Neural progenitor cell (in vitro differentiated cells): ENCODE results near the gene TMEM154. TPM values are rescaled to one million over a fixed set of nuclear protein-coding genes. Genes with fewer than 3 reads are reported as not detected.

Source experiments
- DNase-seq: peaks from one replicate; pipeline ENCODE4 v3.0.0-alpha.2; 2016; ENCODE audit warnings: low spot score
- H2AFZ ChIP-seq: fragments of 200-600 bp; sonication (generic); replicated peaks from 2 replicates; pipeline ENCODE4 v1.6.1; 2016; ENCODE audit warnings: antibody characterized with exemption
- H3F3A ChIP-seq: fragments of 200-600 bp; sonication (generic); 2 replicates; pipeline ENCODE4 v1.6.1; 2016; ENCODE audit warnings: antibody characterized with exemption, low read depth
- H3K27ac ChIP-seq: fragments of 200-600 bp; sonication (generic); 2 replicates; pipeline ENCODE4 v1.5.1; 2016; ENCODE audit warnings: mild to moderate bottlenecking
- H3K27me3 ChIP-seq: fragments of 200-600 bp; sonication (generic); 2 replicates; pipeline ENCODE4 v1.6.1; 2016; ENCODE audit warnings: mild to moderate bottlenecking, moderate library complexity
- H3K36me3 ChIP-seq: fragments of 200-600 bp; sonication (generic); 2 replicates; pipeline ENCODE4 v1.5.1; 2016
- H3K4me1 ChIP-seq: fragments of 200-600 bp; sonication (generic); 2 replicates; pipeline ENCODE4 v1.6.1; 2016; ENCODE audit warnings: mixed run types
- H3K4me2 ChIP-seq: fragments of 200-600 bp; sonication (generic); 2 replicates; pipeline ENCODE4 v1.6.1; 2016
- H3K4me3 ChIP-seq: fragments of 200-600 bp; sonication (generic); 2 replicates; pipeline ENCODE4 v1.5.1; 2016
- H3K79me2 ChIP-seq: fragments of 200-600 bp; sonication (generic); 2 replicates; pipeline ENCODE4 v1.6.1; 2016; ENCODE audit warnings: low read depth
- H3K9ac ChIP-seq: fragments of 200-600 bp; sonication (generic); 2 replicates; pipeline ENCODE4 v1.6.1; 2016
- H3K9me3 ChIP-seq: fragments of 200-600 bp; sonication (generic); 2 replicates; pipeline ENCODE4 v1.5.1; 2016; ENCODE audit warnings: low read depth
- H4K20me1 ChIP-seq: fragments of 200-600 bp; sonication (generic); 2 replicates; pipeline ENCODE4 v1.6.1; 2016; ENCODE audit warnings: low read depth
- H3K27ac Mint-ChIP-seq: 3 replicates; pipeline ENCODE4 v1.8.0; 2021; ENCODE audit warnings: mixed read lengths
- H3K27me3 Mint-ChIP-seq: 2 replicates; pipeline ENCODE4 v1.8.0; 2022; ENCODE audit warnings: low read depth, mild to moderate bottlenecking, inconsistent platforms, moderate library complexity, mixed read lengths; ENCODE audit not compliant: insufficient read depth
- H3K36me3 Mint-ChIP-seq: 3 replicates; pipeline ENCODE4 v1.8.0; 2021; ENCODE audit warnings: mixed read lengths
- H3K4me1 Mint-ChIP-seq: 3 replicates; pipeline ENCODE4 v1.8.0; 2021; ENCODE audit warnings: mixed read lengths
- H3K4me3 Mint-ChIP-seq: 3 replicates; pipeline ENCODE4 v1.8.0; 2021; ENCODE audit warnings: mild to moderate bottlenecking, moderate library complexity, mixed read lengths
- H3K9me3 Mint-ChIP-seq: 3 replicates; pipeline ENCODE4 v1.8.0; 2020; ENCODE audit warnings: mixed read lengths
- CTCF ChIP-seq: fragments of 200-600 bp; sonication (generic); IDR thresholded peaks from 2 replicates; pipeline ENCODE4 v1.5.1; 2017; ENCODE audit warnings: antibody characterized with exemption, mild to moderate bottlenecking
- EZH2 ChIP-seq: fragments of 200-600 bp; sonication (generic); IDR thresholded peaks from 2 replicates; pipeline ENCODE4 v1.6.1; 2017; ENCODE audit warnings: antibody characterized with exemption, mild to moderate bottlenecking, moderate library complexity
- EZH2phosphoT487 ChIP-seq: fragments of 200-600 bp; sonication (generic); IDR thresholded peaks from 2 replicates; pipeline ENCODE4 v1.6.1; 2017; ENCODE audit warnings: antibody characterized with exemption
- total RNA-seq: library from RNA; depleted of rRNA; stranded (reverse); fragments of >200 nt; gene quantifications from 2 replicates; pipeline ENCODE4 v1.2.3, GENCODE V29; 2015; ENCODE audit warnings: low replicate concordance

Gene TMEM154
- total RNA-seq, 1 donor from 2014 or later, result 3.0 TPM

DNA sequence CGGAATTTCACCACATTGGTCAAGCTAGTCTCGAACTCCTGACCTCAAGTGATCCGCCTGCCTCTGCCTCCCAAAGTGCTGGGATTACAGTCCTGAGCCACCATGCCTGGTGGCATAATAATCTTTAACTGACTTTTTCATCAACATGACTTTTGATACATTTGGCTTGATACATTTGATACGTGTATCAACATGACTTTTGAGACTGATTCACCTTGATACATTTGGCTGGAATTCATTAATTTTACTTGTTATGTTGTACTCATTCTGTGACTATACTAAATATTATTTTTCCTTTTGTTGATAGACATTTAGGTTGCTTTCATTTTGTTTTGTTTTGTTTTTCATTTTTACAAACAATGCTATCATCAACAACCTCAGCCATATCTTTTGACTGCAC is 6.3 kb downstream of the TMEM154 start:
- no peak overlapping the region for H3K27ac ChIP-seq
- H3K4me1 ChIP-seq, result peaks cover 10% of the 10 kb centered on the region
- H3K9me3 ChIP-seq, result no peaks in the 10 kb centered on the region
- Mint-ChIP-seq H3K27me3 (peaks cover 13% of the 10 kb centered on the region), H3K4me3 (no peak overlapping the region), H3K27ac (no peak overlapping the region), H3K9me3 (no peaks in the 10 kb centered on the region), H3K36me3 (no peaks in the 10 kb centered on the region), H3K4me1 (peaks cover 17% of the 10 kb centered on the region)
- H3K27me3 ChIP-seq, result peaks cover under 1% of the 10 kb centered on the region
- H3F3A ChIP-seq, result peaks cover 10% of the 10 kb centered on the region
- H3K4me2 ChIP-seq, result no peak overlapping the region
- H3K9ac ChIP-seq, result no peak overlapping the region
- no peaks in the 10 kb centered on the region for H4K20me1 ChIP-seq
- H3K79me2 ChIP-seq, result no peaks in the 10 kb centered on the region
- DNase-seq, result no peak
- H2AFZ ChIP-seq, result no peak overlapping the region
- H3K36me3 ChIP-seq, result no peaks in the 10 kb centered on the region
- TF ChIP-seq EZH2phosphoT487, result no peak
- TF ChIP-seq EZH2, result no peak
- no peak for TF ChIP-seq CTCF
- no peak overlapping the region for H3K4me3 ChIP-seq

DNA sequence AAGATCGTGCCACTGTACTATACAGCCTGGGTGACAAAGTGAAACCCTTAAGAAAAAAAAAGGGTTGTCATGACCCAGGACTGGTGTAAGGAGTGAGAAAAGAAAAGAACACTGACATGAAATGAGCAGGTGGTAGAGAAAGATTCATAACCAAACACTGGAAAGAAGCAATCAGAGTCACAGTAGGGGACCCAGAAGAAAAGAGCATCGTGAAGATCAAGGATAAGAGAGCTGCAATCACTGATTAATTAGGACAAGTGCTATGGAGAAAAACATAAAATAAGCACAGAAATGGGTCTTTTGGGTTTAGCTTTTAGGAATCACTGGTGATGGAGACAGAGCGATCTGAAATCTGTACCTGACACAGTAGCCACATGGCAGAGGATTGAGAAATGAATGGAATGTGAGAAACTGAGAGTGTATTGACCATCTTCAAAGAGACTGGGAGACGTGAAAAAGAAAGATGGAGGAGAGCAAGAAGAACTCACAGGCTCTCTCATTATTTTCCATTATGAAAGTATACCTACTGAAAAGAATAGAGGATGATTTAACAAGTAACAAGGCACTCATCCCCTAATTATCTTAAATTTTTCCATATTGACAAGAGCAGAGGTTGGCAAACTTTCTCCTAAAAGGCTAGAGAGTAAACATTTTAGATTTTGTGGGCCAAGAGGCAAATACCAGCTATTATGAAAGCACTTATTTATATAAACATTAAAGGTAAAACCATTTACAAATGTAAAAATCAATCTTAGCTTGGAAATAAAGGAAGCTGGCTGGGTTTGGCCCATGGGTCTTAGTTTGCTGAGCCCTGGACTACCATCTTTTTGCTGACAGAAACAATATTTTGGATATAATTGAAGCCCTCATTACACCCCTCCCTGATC is 7.3 kb downstream of the TMEM154 start:
- no peaks in the 10 kb centered on the region for H3K9me3 ChIP-seq
- Mint-ChIP-seq H3K4me3 (no peak overlapping the region), H3K27ac (no peak overlapping the region), H3K4me1 (peaks cover 10% of the 10 kb centered on the region), H3K9me3 (no peaks in the 10 kb centered on the region), H3K27me3 (peaks cover 8% of the 10 kb centered on the region), H3K36me3 (no peaks in the 10 kb centered on the region)
- no peak overlapping the region for H3K27ac ChIP-seq
- TF ChIP-seq EZH2phosphoT487, result no peak
- no peak for TF ChIP-seq CTCF
- no peak overlapping the region for H3K4me3 ChIP-seq
- H3F3A ChIP-seq, result peaks cover 10% of the 10 kb centered on the region
- H4K20me1 ChIP-seq, result no peaks in the 10 kb centered on the region
- DNase-seq, result no peak
- no peaks in the 10 kb centered on the region for H3K27me3 ChIP-seq
- H3K4me2 ChIP-seq, result no peak overlapping the region
- peaks cover 10% of the 10 kb centered on the region for H3K4me1 ChIP-seq
- H2AFZ ChIP-seq, result no peak overlapping the region
- H3K36me3 ChIP-seq, result no peaks in the 10 kb centered on the region
- no peaks in the 10 kb centered on the region for H3K79me2 ChIP-seq
- H3K9ac ChIP-seq, result no peak overlapping the region

DNA sequence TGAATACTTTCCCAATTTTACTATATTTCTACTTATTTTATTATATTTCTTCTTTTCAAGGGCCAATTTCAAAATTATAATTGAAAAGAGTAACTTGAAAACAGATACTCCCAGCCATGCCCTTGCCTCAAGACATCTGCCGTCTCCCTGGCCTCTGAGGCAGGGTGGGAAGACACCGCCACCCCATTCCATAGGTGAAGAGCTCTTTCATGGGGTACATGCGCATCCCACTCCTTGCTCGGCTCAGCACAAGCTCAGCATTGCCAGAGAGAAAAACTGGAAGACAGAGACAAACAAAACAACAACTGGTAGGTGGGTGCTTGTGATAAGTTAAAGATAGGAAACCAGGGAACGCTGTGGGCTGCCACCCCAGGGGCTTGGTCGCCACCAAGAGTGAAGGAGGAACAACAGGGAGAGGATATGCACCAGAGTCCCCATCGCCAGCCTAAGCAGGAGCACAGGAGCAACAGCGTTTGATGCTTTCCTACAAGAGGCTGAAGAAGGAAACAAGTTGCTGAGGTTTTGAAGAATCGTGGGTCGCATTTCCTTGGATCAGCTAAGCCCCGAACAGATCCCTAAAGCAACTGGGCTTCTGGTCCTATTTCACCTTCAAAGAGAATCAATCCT is 11.3 kb downstream of the TMEM154 start:
- H4K20me1 ChIP-seq, result no peaks in the 10 kb centered on the region
- H3K36me3 ChIP-seq, result no peaks in the 10 kb centered on the region
- no peaks in the 10 kb centered on the region for H3K27me3 ChIP-seq
- H3K9me3 ChIP-seq, result no peaks in the 10 kb centered on the region
- Mint-ChIP-seq H3K4me3 (no peak overlapping the region), H3K9me3 (no peaks in the 10 kb centered on the region), H3K27me3 (no peaks in the 10 kb centered on the region), H3K36me3 (no peaks in the 10 kb centered on the region), H3K27ac (no peak overlapping the region), H3K4me1 (no peaks in the 10 kb centered on the region)
- no peak overlapping the region for H3K9ac ChIP-seq
- TF ChIP-seq EZH2phosphoT487, result no peak
- no peak for TF ChIP-seq EZH2
- no peak for TF ChIP-seq CTCF
- H3K27ac ChIP-seq, result no peak overlapping the region
- no peak overlapping the region for H3K4me2 ChIP-seq
- H3K4me1 ChIP-seq, result no peaks in the 10 kb centered on the region
- peak overlapping the region; percentile 53 for H2AFZ ChIP-seq
- no peaks in the 10 kb centered on the region for H3K79me2 ChIP-seq
- no peak overlapping the region for H3K4me3 ChIP-seq
- H3F3A ChIP-seq, result no peaks in the 10 kb centered on the region
- no peak for DNase-seq
